Measurements from ENCODE around the gene MTPN. TPM values are rescaled to one million over a fixed set of nuclear protein-coding genes. Genes with fewer than 3 reads are reported as not detected.

The MTPN gene
- total RNA-seq, 1 experiment from 2014 or later = 153 TPM

DNA sequence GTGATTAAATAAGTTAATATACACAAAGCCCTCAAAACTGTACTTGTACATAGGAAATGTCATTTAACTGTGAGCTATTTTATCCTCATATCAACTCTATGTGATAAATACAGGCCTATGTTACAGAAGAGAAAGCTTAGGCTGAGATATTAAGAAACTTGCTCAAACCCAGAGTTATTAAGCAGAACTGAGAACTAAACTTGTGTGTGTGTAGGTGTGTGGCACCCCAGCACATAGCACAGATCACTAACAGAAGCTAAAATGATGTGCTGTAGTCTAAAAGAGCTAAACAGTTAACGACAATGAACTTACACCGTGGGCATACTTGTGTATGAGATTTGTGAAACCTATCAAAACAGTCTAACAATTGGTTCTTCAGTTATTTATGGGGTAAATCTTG lies 34.5 kb downstream of the MTPN start:
- TF ChIP-seq, protein P1, sequence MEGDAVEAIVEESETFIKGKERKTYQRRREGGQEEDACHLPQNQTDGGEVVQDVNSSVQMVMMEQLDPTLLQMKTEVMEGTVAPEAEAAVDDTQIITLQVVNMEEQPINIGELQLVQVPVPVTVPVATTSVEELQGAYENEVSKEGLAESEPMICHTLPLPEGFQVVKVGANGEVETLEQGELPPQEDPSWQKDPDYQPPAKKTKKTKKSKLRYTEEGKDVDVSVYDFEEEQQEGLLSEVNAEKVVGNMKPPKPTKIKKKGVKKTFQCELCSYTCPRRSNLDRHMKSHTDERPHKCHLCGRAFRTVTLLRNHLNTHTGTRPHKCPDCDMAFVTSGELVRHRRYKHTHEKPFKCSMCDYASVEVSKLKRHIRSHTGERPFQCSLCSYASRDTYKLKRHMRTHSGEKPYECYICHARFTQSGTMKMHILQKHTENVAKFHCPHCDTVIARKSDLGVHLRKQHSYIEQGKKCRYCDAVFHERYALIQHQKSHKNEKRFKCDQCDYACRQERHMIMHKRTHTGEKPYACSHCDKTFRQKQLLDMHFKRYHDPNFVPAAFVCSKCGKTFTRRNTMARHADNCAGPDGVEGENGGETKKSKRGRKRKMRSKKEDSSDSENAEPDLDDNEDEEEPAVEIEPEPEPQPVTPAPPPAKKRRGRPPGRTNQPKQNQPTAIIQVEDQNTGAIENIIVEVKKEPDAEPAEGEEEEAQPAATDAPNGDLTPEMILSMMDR (IDR thresholded peaks at IDR 0.05; ENCODE audit: unreplicated experiment) = no peak
- intact Hi-C loops (cut with micrococcal nuclease) = no loop called here
- Mint-ChIP-seq H3K27ac (ENCODE audit: low read depth, unreplicated experiment) (no peak overlapping the region), H3K36me3 (ENCODE audit: insufficient read depth, unreplicated experiment) (peaks cover 24% of the 10 kb centered on the region), H3K4me1 (ENCODE audit: insufficient read depth, unreplicated experiment) (peaks cover 10% of the 10 kb centered on the region), H3K9me3 (ENCODE audit: unreplicated experiment) (no peaks in the 10 kb centered on the region), H3K27me3 (ENCODE audit: insufficient read depth, unreplicated experiment) (no peaks in the 10 kb centered on the region), H3K4me3 (ENCODE audit: unreplicated experiment) (no peak overlapping the region)
- POLR2A ChIA-PET = no interaction called here
- DNase-seq (ENCODE audit: unreplicated experiment) = no peak
- CTCF ChIA-PET = no interaction called here
- BruUV-seq (replicated peaks) = no TSS peak

DNA sequence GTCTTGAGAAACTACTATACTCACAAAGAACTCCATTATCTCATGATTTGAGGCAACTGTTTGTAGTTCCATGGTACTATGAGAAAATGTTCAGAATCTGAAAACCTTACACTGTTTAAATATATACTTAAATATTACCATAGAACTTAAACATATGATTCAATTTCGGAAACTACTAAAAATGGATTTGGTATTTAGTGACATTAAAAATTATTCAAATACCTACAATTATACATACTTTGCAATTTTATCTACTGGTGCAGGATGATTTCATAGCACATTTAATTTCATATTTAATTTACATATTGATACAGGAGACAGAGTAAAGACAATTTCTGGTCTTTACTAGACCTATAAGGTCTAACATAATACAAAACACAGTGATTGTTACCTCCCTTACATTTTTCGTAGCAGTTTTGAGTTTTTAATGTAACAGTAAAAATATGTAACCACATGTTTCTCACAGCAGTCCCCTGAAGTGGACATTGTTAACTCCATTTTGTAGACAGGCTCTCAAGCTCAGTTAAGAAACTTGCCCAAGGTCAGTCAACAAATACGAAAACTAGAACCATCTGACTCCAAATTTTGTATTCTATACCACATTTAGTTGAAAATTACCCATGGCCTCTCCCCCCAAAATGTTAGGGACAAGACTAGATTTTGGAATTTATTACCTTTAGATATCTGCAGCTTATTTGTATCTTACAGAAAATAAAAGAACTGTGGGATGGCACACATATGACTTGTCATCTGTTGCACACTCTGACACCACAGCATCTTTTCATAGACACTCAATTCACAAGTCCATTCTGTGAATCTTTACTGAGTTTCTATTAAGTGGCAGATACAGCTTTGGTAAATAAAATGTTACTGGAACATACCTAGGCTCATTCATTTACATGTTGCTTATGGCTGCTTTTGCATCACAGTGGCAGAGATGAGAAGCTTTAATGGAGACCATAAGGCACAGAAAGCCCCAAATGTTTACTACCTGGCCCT lies 36.8 kb downstream of the MTPN start:
- intact Hi-C loops (cut with micrococcal nuclease) = no loop called here
- no peaks in the 10 kb centered on the region for H3K9me3 Mint-ChIP-seq (ENCODE audit: unreplicated experiment)
- TF ChIP-seq, protein P1 (IDR thresholded peaks at IDR 0.05; ENCODE audit: unreplicated experiment) = no peak
- no TSS peak for BruUV-seq (replicated peaks)
- POLR2A ChIA-PET = no interaction called here
- peaks cover 10% of the 10 kb centered on the region for H3K36me3 Mint-ChIP-seq (ENCODE audit: insufficient read depth, unreplicated experiment)
- H3K4me1 Mint-ChIP-seq (ENCODE audit: insufficient read depth, unreplicated experiment) = peaks cover 13% of the 10 kb centered on the region
- DNase-seq (ENCODE audit: unreplicated experiment) = no peak
- no peak overlapping the region for H3K27ac Mint-ChIP-seq (ENCODE audit: low read depth, unreplicated experiment)
- CTCF ChIA-PET = interaction anchor here (0.6 to 1.9 kb wide), 3 partner anchors 60 to 403 kb away, joined by 3 to 4 read pairs (median 3); no protein-coding TSS in a partner anchor
- no peaks in the 10 kb centered on the region for H3K27me3 Mint-ChIP-seq (ENCODE audit: insufficient read depth, unreplicated experiment)
- no peak overlapping the region for H3K4me3 Mint-ChIP-seq (ENCODE audit: unreplicated experiment)

DNA sequence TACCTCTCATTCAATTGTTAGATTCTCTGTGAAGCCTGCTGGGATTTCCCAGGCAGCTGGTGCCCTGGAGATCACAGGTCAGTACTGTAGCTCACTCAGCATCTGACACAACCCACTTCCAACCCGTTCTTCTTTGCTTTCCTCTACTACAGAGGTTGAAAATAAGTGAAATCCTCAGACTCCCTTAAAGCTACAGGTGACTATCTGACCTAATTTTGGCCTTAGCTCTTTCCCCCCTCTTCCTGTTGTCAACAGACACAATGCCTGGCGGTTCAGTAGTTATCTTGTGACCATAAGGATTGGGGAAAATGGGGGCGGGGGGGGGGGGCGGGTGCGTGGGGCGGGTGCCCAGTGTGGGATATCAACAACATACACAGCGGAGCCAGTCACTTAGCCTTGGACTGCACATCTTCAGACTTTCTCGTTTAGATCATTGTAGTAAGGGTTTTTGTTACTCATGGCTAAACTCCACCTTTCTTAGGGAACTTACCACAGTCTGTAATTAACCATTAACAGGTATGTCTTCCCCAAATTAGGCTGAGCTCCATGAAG lies 37.8 kb downstream of the MTPN start:
- H3K27me3 Mint-ChIP-seq (ENCODE audit: insufficient read depth, unreplicated experiment) = no peaks in the 10 kb centered on the region
- H3K4me3 Mint-ChIP-seq (ENCODE audit: unreplicated experiment) = no peak overlapping the region
- DNase-seq (ENCODE audit: unreplicated experiment) = no peak
- CTCF ChIA-PET = interaction anchor here (1.2 kb wide), 1 partner anchor 12 kb away, joined by 4 read pairs; no protein-coding TSS in a partner anchor
- H3K9me3 Mint-ChIP-seq (ENCODE audit: unreplicated experiment) = no peaks in the 10 kb centered on the region
- no TSS peak for BruUV-seq (replicated peaks)
- no peak overlapping the region for H3K27ac Mint-ChIP-seq (ENCODE audit: low read depth, unreplicated experiment)
- peaks cover 13% of the 10 kb centered on the region for H3K4me1 Mint-ChIP-seq (ENCODE audit: insufficient read depth, unreplicated experiment)
- TF ChIP-seq, protein P1 (IDR thresholded peaks at IDR 0.05; ENCODE audit: unreplicated experiment) = no peak
- POLR2A ChIA-PET = no interaction called here
- peaks cover 10% of the 10 kb centered on the region for H3K36me3 Mint-ChIP-seq (ENCODE audit: insufficient read depth, unreplicated experiment)
- intact Hi-C loops (cut with micrococcal nuclease) = no loop called here

DNA sequence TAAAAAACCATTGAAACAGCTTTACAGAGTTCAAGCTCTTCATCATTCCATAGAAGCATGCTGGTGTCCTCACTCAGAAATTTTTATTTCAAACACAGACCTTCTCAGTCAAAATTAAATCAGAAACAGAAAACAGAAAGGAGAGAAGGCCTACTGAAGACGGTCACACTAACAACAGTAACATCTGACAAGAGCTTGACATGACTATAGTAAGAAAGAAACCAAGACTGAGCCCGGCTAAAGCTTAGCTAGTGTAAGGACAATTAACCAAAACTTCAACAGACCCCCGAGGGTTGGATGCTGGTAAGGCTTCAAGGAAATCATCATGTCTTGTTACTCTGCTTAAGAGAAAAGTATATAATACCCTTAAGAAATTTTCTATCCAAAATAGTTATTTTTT lies 38.6 kb downstream of the MTPN start:
- Mint-ChIP-seq H3K27me3 (ENCODE audit: insufficient read depth, unreplicated experiment) (no peaks in the 10 kb centered on the region), H3K36me3 (ENCODE audit: insufficient read depth, unreplicated experiment) (peaks cover 8% of the 10 kb centered on the region), H3K9me3 (ENCODE audit: unreplicated experiment) (no peaks in the 10 kb centered on the region), H3K27ac (ENCODE audit: low read depth, unreplicated experiment) (no peak overlapping the region), H3K4me3 (ENCODE audit: unreplicated experiment) (no peak overlapping the region), H3K4me1 (ENCODE audit: insufficient read depth, unreplicated experiment) (peaks cover 19% of the 10 kb centered on the region)
- TF ChIP-seq, protein P1 (IDR thresholded peaks at IDR 0.05; ENCODE audit: unreplicated experiment) = no peak
- no TSS peak for BruUV-seq (replicated peaks)
- no peak for DNase-seq (ENCODE audit: unreplicated experiment)
- intact Hi-C loops (cut with micrococcal nuclease) = no loop called here
- CTCF ChIA-PET = interaction anchor here (1.2 kb wide), 1 partner anchor 13 kb away, joined by 4 read pairs; no protein-coding TSS in a partner anchor
- POLR2A ChIA-PET = no interaction called here
